PC-9 (cell line): Measurements from ENCODE around the gene SLC27A1. TPM values are rescaled to one million over a fixed set of nuclear protein-coding genes. Genes with fewer than 3 reads are reported as not detected.

Experiments
- BruUV-seq: library from RNA; stranded (reverse); fragments of 400-500 nt; replicated peaks from 2 replicates; lab custom pipeline; 2021; lab: Mats Ljungman, UMichigan
- CTCF ChIA-PET: fragments of 300-600 bp; sonication (Branson Sonifier 250); formaldehyde crosslinking; loops from one replicate; lab custom pipeline; 2022; ENCODE audit warnings: antibody characterized with exemption; lab: Charles Lee
- POLR2A ChIA-PET: fragments of 300-600 bp; sonication (Branson Sonifier 250); formaldehyde crosslinking; loops from one replicate; lab custom pipeline; 2022; ENCODE audit warnings: antibody characterized with exemption; ENCODE audit not compliant: unreplicated experiment; lab: Charles Lee
- DNase-seq, 2 experiments: peaks; one replicate each; pipeline versions ENCODE4 v3.0.0 to v3.0.0-alpha.2; 2015 to 2022; ENCODE audit warnings: mixed read lengths in 1 of 2
- H2AFZ ChIP-seq: fragments of 200-600 bp; sonication (generic); 2 replicates; pipeline ENCODE4 v1.8.1; 2017; ENCODE audit warnings: antibody characterized with exemption
- H3F3A ChIP-seq: fragments of 200-600 bp; sonication (generic); 2 replicates; pipeline ENCODE4 v1.8.1; 2017; ENCODE audit warnings: antibody characterized with exemption, mild to moderate bottlenecking, low read depth; ENCODE audit not compliant: insufficient read depth
- H3K27ac ChIP-seq: fragments of 200-600 bp; sonication (generic); 2 replicates; pipeline ENCODE4 v1.6.1; 2016; ENCODE audit warnings: mixed run types
- H3K27me3 ChIP-seq: fragments of 200-600 bp; sonication (generic); 2 replicates; pipeline ENCODE4 v1.6.1; 2016; ENCODE audit warnings: low read depth, mixed run types; ENCODE audit not compliant: insufficient read depth
- H3K36me3 ChIP-seq: fragments of 200-600 bp; sonication (generic); 2 replicates; pipeline ENCODE4 v1.6.1; 2016; ENCODE audit warnings: low read depth, mixed run types
- H3K4me1 ChIP-seq: fragments of 200-600 bp; sonication (generic); replicated peaks from 2 replicates; pipeline ENCODE4 v1.6.1; 2016; ENCODE audit warnings: mixed run types; ENCODE audit not compliant: insufficient read depth
- H3K4me2 ChIP-seq: fragments of 200-600 bp; sonication (generic); 2 replicates; pipeline ENCODE4 v1.6.1; 2017; ENCODE audit warnings: mixed run types
- H3K4me3 ChIP-seq: fragments of 200-600 bp; sonication (generic); 2 replicates; pipeline ENCODE4 v1.6.1; 2016; ENCODE audit warnings: mixed run types
- H3K79me2 ChIP-seq: fragments of 200-600 bp; sonication (generic); 2 replicates; pipeline ENCODE4 v1.6.1; 2017; ENCODE audit warnings: low read depth, mixed run types
- H3K9me2 ChIP-seq: fragments of 200-600 bp; sonication (generic); 2 replicates; pipeline ENCODE4 v1.8.1; 2017; ENCODE audit warnings: mild to moderate bottlenecking; ENCODE audit not compliant: insufficient read depth
- H3K9me3 ChIP-seq: fragments of 200-600 bp; sonication (generic); 2 replicates; pipeline ENCODE4 v1.8.1; 2016; ENCODE audit warnings: low read depth; ENCODE audit not compliant: insufficient read depth
- H4K20me1 ChIP-seq: fragments of 200-600 bp; sonication (generic); 2 replicates; pipeline ENCODE4 v1.8.1; 2017; ENCODE audit not compliant: insufficient read depth
- EZH2 ChIP-seq: fragments of 200-600 bp; sonication (generic); IDR thresholded peaks from 2 replicates; pipeline ENCODE4 v1.8.0; 2017; ENCODE audit warnings: antibody characterized with exemption, low read depth
- intact Hi-C: fragments of 100-400 bp; cut with micrococcal nuclease; formaldehyde crosslinking; loops from one replicate; pipeline ENCODE4 v1.10.0; 2022; ENCODE audit not compliant: unreplicated experiment
- total RNA-seq: library from RNA; stranded (reverse); gene quantifications from 2 replicates; pipeline ENCODE4 v1.2.3, GENCODE V29; 2021
- TF ChIP-seq, protein P1 (sequence below): fragments of 200-600 bp; sonication (generic); conservative IDR thresholded peaks from 2 replicates; pipeline ENCODE4 v1.6.1; 2017; ENCODE audit warnings: mixed run types, antibody characterized with exemption, mild to moderate bottlenecking, moderate library complexity

The SLC27A1 gene
- total RNA-seq, 1 experiment from 2014 or later = 30.8 TPM

DNA sequence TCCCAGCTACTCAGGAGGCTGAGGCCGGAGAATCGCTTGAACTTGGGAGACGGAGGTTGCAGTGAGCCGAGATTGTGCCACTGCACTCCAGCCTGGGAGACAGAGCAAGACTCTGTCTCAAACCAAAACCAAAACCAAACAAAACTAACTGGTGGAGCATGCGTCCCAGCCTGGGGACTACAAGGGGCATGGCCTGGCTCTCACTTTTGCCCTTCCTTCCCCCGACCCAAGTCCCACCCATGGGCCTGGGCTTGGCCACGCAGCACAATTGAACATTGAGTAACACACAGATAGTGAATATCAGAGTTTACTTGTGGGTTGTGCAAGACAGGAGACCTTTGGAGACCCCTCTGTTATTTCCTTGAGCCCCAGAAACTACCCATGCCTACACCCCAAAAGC is 35.1 kb upstream of the SLC27A1 start:
- Histone ChIP-seq H3K4me2 (no peak overlapping the region), H3K79me2 (no peaks in the 10 kb centered on the region), H3K27me3 (no peaks in the 10 kb centered on the region), H3K27ac (no peak overlapping the region), H3K4me3 (no peak overlapping the region), H3K4me1 (no peaks in the 10 kb centered on the region), H3F3A (peaks cover 17% of the 10 kb centered on the region; the same call in 1 of the 2 replicates), H3K9me2 (no peaks in the 10 kb centered on the region), H4K20me1 (no peaks in the 10 kb centered on the region), H2AFZ (no peak overlapping the region), H3K36me3 (no peaks in the 10 kb centered on the region), H3K9me3 (no peaks in the 10 kb centered on the region)
- ChIA-PET POLR2A (no interaction called here), CTCF (no interaction called here)
- TF ChIP-seq, protein P1, sequence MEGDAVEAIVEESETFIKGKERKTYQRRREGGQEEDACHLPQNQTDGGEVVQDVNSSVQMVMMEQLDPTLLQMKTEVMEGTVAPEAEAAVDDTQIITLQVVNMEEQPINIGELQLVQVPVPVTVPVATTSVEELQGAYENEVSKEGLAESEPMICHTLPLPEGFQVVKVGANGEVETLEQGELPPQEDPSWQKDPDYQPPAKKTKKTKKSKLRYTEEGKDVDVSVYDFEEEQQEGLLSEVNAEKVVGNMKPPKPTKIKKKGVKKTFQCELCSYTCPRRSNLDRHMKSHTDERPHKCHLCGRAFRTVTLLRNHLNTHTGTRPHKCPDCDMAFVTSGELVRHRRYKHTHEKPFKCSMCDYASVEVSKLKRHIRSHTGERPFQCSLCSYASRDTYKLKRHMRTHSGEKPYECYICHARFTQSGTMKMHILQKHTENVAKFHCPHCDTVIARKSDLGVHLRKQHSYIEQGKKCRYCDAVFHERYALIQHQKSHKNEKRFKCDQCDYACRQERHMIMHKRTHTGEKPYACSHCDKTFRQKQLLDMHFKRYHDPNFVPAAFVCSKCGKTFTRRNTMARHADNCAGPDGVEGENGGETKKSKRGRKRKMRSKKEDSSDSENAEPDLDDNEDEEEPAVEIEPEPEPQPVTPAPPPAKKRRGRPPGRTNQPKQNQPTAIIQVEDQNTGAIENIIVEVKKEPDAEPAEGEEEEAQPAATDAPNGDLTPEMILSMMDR = no peak
- no peak for TF ChIP-seq EZH2
- no peak for DNase-seq
- BruUV-seq = no TSS peak
- intact Hi-C loops = no loop called here

DNA sequence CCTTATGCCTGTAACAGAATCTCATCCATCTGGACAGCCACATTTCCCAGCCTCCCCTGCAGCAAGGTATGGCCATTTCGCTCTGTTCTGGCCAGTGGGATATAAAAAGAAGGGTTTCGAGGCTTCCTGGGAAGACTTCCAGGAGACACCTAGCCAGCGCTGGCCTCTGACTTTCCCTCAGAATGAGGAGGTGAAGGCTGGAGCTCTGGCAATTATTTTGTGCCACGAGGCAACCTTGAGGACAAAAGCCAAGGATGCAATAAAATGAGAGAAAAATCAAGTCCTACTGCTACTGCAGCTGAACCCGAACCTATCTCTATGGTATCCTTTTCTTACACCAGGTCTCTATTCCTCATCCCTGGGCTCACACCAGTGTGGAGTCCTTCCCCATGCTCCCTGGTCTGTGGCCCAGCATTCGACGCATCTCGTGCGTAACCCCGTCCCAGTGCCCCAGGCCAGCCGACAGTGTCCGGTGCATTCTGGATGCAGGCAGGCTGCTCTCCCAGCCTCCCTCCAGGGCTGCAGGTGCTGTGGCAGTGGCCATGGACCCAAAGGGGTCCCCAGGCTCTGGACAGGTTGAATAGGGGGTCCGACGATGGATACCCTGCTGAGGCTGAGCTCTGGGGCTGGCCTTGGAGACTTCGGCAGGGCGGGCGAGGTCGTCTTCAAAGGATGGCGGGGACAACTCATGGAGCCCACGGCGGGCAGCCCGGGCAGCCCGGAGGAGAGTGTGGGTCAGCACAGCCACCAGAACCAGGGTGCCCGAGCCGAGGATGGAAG is 34.0 kb upstream of the SLC27A1 start:
- Histone ChIP-seq H3K36me3 (no peaks in the 10 kb centered on the region), H3K4me3 (no peak overlapping the region), H4K20me1 (no peaks in the 10 kb centered on the region), H2AFZ (no peak overlapping the region), H3K9me2 (no peaks in the 10 kb centered on the region), H3K9me3 (no peaks in the 10 kb centered on the region), H3K27me3 (no peaks in the 10 kb centered on the region), H3K27ac (no peak overlapping the region), H3K4me2 (no peak overlapping the region), H3K79me2 (no peaks in the 10 kb centered on the region), H3F3A (peaks cover 17% of the 10 kb centered on the region; the same call in 1 of the 2 replicates), H3K4me1 (no peaks in the 10 kb centered on the region)
- no peak for TF ChIP-seq EZH2
- TF ChIP-seq, protein P1 = no peak
- intact Hi-C loops = no loop called here
- ChIA-PET POLR2A (no interaction called here), CTCF (no interaction called here)
- no TSS peak for BruUV-seq
- no peak for DNase-seq

- Histone ChIP-seq H3K4me2 (no peak overlapping the region), H4K20me1 (no peaks in the 10 kb centered on the region), H3K36me3 (no peaks in the 10 kb centered on the region), H3K9me2 (no peaks in the 10 kb centered on the region), H3K4me1 (no peaks in the 10 kb centered on the region), H3K9me3 (no peaks in the 10 kb centered on the region), H2AFZ (no peak overlapping the region), H3F3A (peaks cover 21% of the 10 kb centered on the region), H3K27ac (no peak overlapping the region), H3K27me3 (no peaks in the 10 kb centered on the region), H3K4me3 (no peak overlapping the region), H3K79me2 (no peaks in the 10 kb centered on the region)
- TF ChIP-seq, protein P1 = no peak
- no peak for TF ChIP-seq EZH2
- ChIA-PET POLR2A (no interaction called here), CTCF (no interaction called here)
- no peak for DNase-seq
- BruUV-seq = no TSS peak
- intact Hi-C loops = no loop called here
These were observed 33.5 kb upstream of the SLC27A1 start for GRCh38 chr19:17436874-17437267.
